GM19035 (cell line): ENCODE measurements around the gene NOX3.
A peak's percentile ranks its signal among the peaks of the same experiment; 100 is the strongest.
"Not testable (repeated sequence)": the region's sequence is repeated elsewhere in the genome, so short reads cannot be mapped to it uniquely, and the experiment has no call there.

ENCODE experiments used
- ATAC-seq: cut with Tn5 transposase; IDR thresholded peaks from one replicate; pipeline ENCODE4 v1.9.1; 2021; ENCODE audit not compliant: unreplicated experiment

The NOX3 gene

GRCh38 chr6:155374681-155375080 is 81.0 kb downstream of the NOX3 start:
- ATAC-seq, result no peak

- no peak for ATAC-seq
These were observed 82.4 kb downstream of the NOX3 start for GRCh38 chr6:155373276-155373675.

DNA sequence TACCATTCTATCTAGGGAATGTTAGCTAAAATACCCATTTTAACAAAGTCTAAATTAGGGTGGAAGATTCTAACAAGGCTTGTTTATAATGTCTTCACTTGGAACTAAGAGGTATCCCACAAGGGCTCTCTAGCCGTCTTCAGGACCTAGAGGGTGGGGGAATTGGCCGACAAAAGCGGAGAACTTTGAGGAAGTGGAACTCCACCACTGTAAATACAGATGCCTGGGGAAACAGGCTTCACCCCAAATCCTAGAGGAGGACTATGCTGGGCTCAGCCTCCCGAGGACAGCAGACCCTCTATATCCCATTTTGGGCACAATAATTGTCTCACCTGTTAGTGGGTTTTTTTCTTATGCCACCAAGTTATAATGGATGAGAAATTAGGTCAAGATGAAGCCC is 83.4 kb downstream of the NOX3 start:
- ATAC-seq, result no peak

- no peak for ATAC-seq
These were observed 84.4 kb downstream of the NOX3 start for GRCh38 chr6:155371230-155371629.

GRCh38 chr6:155366325-155366724 is 89.3 kb downstream of the NOX3 start:
- ATAC-seq, result no peak

GRCh38 chr6:155364844-155365437 is 90.7 kb downstream of the NOX3 start:
- no peak for ATAC-seq

DNA sequence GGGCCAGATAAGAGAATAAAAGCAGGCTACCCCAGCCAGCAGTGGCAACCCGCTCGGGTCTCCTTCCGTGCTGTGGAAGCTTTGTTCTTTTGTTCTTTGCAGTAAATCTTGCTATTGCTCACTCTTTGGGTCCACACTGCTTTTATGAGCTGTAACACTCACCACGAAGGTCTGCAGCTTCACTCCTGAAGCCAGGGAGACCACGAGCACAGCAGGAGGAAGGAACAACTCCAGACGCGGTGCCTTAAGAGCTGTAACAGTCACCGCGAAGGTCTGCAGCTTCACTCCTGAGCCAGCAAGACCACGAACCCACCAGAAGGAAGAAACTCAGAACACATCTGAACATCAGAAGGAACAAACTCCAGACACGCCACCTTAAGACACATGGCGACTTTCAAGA is 91.6 kb downstream of the NOX3 start:
- ATAC-seq, result not testable (repeated sequence)

- not testable (repeated sequence) for ATAC-seq
These were observed 92.5 kb downstream of the NOX3 start for GRCh38 chr6:155362968-155363632.

DNA sequence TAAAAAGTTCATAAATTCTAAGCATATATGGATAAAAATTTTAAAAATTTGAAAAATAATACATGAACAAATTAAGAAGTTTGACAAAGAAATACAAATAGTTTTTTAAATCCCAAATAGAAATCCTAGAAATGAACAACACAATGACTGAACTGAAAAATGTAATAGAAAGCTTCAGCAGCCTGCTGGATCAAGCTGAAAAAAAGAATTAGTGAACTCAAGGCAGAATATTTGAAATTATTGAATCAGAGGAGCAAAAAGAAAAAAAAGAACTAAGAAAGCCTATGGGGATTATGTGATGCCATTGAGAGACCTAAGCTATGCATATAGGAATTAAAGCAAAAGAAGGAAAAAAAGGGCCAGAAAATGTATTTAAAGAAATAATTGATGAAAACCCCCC is 101.5 kb downstream of the NOX3 start:
- no peak for ATAC-seq

GRCh38 chr6:155352811-155353210 is 102.8 kb downstream of the NOX3 start:
- ATAC-seq, result no peak

GRCh38 chr6:155352130-155352420 is 103.6 kb downstream of the NOX3 start:
- no peak for ATAC-seq

GRCh38 chr6:155351273-155352129 is 104.1 kb downstream of the NOX3 start:
- ATAC-seq, result peak; percentile 95

GRCh38 chr6:155349956-155350355 is 105.7 kb downstream of the NOX3 start:
- no peak for ATAC-seq

- no peak for ATAC-seq
These were observed 106.5 kb downstream of the NOX3 start for GRCh38 chr6:155349129-155349528.

DNA sequence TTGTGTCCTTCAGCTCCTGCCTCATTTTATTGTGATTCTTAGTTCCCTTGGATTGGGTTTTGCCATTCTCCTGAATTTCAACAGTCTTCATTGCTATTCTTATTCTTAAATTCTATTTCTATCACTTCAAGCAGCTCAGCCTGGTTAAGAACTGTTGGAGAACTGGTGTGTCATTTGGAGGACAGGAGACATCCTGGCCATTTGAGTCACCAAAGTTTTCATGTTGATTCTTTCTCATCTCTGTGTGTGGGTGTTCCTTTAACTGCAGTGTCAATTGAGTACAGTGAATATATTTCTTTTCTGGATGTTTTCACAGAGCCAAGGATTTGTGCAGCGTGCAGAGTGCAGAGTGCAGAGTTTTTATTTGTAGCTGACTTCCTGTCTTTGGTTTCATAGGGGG is 107.8 kb downstream of the NOX3 start:
- no peak for ATAC-seq

DNA sequence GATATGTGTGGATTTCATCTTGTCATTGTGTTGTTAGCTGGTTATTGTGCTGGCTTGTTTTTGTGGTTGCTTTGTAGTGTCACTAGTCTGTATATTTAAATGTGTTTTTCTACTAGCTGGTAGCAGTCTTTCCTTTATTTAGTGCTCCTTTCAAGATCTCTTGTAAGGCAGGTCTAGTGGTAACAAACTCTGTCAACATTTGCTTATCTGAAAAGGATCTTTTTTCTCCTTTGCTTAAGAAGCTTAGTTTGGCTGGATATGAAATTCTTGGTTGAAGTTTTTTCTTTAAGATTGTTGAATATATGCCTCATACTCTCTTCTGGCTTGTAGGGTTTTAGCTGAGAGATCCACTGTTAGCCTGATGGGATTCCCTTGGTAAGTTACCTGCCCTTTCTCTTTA is 108.7 kb downstream of the NOX3 start:
- no peak for ATAC-seq
